Measurements from ENCODE around the gene PGM2L1. TPM values are rescaled to one million over a fixed set of nuclear protein-coding genes. Genes with fewer than 3 reads are reported as not detected.
A peak's percentile ranks its signal among the peaks of the same experiment; 100 is the strongest.
"Not testable (repeated sequence)": the region's sequence is repeated elsewhere in the genome, so short reads cannot be mapped to it uniquely, and the experiment has no call there.

PGM2L1 gene
- total and polyA plus RNA-seq, 2 donors, result 7.0 to 8.0 TPM

DNA sequence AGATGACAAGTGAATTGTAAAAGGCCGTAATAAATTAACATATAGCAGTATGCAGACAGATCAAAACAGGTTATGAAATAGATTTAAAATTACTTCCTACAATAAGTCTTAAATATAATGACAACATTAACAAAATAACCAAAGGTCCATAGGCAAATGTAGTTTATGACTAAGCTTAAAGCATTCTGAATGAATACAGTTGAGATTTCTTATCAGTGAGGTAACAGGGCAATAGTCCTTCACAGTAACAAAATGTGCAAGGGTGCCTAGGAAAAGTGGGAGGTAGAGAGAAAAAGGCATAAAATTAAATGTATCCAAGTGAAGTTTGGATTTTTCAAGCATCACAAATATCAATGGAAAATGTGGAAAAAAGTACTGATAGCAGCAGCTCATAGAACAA is 65.9 kb downstream of the PGM2L1 start:
- WGBS, result 99% methylated on average over 1 of the region's 1 CpG
- H3K4me1 ChIP-seq (ENCODE audit: control insufficient read depth in 2 of 2, insufficient read depth in 2 of 2, low read length in 2 of 2), result no peaks in the 10 kb centered on the region
- no peak overlapping the region for H3K4me3 ChIP-seq (ENCODE audit: low read length in 2 of 2)
- no peak overlapping the region for H3K27ac ChIP-seq (ENCODE audit: low read depth in 1 of 2, low read length in 1 of 2)
- DNase-seq (ENCODE audit: low read depth in 6 of 9, low spot score in 9 of 9), result no peak
- peaks cover 13 to 15% of the 10 kb centered on the region in 2 donors for H3K36me3 ChIP-seq (ENCODE audit: control insufficient read depth in 2 of 2, insufficient read depth in 2 of 2, low read length in 1 of 2)
- H3K9me3 ChIP-seq (ENCODE audit: control insufficient read depth in 2 of 2, insufficient read depth in 1 of 2, low read length in 1 of 2), result no peaks in the 10 kb centered on the region
- no peaks in the 10 kb centered on the region for H3K27me3 ChIP-seq (ENCODE audit: control insufficient read depth in 2 of 2, insufficient read depth in 1 of 2, low read length in 1 of 2)

DNA sequence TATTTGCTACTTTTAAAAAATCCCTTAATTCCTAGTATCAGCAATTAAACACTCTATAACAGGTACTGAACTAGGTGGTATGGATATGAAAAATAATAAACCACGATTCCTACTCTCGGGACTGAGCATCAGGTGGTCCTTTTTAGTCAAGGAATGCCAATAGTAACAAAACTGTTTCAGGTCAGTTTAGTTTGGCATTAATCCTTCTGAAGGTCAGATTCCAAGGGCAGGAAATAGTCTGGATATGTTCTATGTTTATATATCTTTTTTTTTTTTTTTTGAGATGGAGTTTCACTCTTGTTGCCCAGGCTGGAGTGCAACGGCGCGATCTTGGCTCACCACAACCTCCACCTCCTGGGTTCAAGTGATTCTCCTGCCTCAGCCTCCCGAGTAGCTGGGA is 67.2 kb downstream of the PGM2L1 start:
- H3K4me1 ChIP-seq (ENCODE audit: control insufficient read depth in 2 of 2, insufficient read depth in 2 of 2, low read length in 2 of 2); H3K27ac ChIP-seq (ENCODE audit: low read depth in 1 of 2, low read length in 1 of 2); DNase-seq (ENCODE audit: low read depth in 6 of 9, low spot score in 9 of 9); H3K27me3 ChIP-seq (ENCODE audit: control insufficient read depth in 2 of 2, insufficient read depth in 1 of 2, low read length in 1 of 2); H3K4me3 ChIP-seq (ENCODE audit: low read length in 2 of 2); H3K9me3 ChIP-seq (ENCODE audit: control insufficient read depth in 2 of 2, insufficient read depth in 1 of 2, low read length in 1 of 2): not testable (repeated sequence)
- peaks cover 3 to 15% of the 10 kb centered on the region in 2 donors for H3K36me3 ChIP-seq (ENCODE audit: control insufficient read depth in 2 of 2, insufficient read depth in 2 of 2, low read length in 1 of 2)
- WGBS, result 90% methylated on average over 6 of the region's 6 CpGs

DNA sequence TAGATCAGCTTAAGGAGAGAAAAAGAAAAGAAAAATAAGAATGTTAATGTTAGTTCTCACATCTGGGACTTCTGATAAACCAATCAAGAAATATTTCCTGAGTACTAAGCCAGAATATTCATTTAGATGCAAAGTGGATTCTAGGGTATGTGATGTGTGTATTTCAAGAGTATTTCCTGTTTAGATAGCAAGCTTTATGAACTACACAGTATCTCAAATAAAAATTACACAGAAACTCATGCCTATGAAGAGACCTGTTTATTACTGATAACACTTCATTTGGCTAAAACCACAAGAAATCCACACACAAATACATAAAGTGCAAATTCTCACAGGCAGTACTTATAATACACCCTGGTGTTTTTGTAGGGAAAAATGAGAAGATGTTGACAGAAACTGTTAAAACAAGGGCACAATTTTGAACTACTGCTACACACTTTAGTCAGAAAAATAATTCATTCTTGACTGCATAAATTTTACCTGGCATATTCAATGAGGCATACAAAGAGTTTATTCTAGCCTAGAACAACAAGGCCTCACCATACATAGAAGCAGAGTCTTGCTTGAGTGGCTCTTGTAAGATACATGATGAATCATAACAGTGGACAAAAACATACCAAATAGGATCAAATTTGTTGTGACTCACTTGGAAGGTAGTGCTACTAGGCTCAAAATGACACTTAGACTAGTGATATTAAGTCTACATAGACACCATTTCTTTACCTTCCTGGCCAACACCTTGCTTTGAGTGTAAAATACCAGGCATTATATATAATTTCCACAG is 68.0 kb downstream of the PGM2L1 start:
- Histone ChIP-seq H3K36me3 (ENCODE audit: control insufficient read depth in 2 of 2, insufficient read depth in 2 of 2, low read length in 1 of 2) (peaks cover 0 to 15% of the 10 kb centered on the region in 2 donors), H3K4me3 (ENCODE audit: low read length in 2 of 2) (no peak overlapping the region), H3K27ac (ENCODE audit: low read depth in 1 of 2, low read length in 1 of 2) (no peak overlapping the region), H3K4me1 (ENCODE audit: control insufficient read depth in 2 of 2, insufficient read depth in 2 of 2, low read length in 2 of 2) (no peaks in the 10 kb centered on the region), H3K27me3 (ENCODE audit: control insufficient read depth in 2 of 2, insufficient read depth in 1 of 2, low read length in 1 of 2) (no peaks in the 10 kb centered on the region), H3K9me3 (ENCODE audit: control insufficient read depth in 2 of 2, insufficient read depth in 1 of 2, low read length in 1 of 2) (no peaks in the 10 kb centered on the region)
- DNase-seq (ENCODE audit: low read depth in 6 of 9, low spot score in 9 of 9), result no peak

DNA sequence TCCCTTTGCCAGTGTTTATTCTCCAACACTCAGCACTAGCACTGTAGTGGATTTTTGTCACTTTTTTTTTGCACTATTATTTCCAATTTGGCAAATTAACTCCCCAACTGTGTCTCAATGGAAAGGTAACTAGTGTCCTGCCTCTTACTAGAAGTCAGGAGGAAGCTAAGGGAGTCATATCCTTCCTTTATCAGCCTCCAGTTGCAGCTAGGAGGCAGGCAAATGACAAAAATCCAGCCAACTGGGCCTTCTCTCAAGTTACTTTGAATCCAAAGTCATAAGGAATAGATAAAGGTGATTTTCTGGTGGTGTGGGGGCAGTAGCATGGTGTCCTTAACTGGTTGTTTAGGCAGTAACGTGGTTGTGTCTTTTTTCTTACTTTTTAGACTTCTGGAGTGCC is 71.2 kb downstream of the PGM2L1 start:
- Histone ChIP-seq H3K27me3 (ENCODE audit: control insufficient read depth in 2 of 2, insufficient read depth in 1 of 2, low read length in 1 of 2) (no peaks in the 10 kb centered on the region), H3K4me3 (ENCODE audit: low read length in 2 of 2) (no peak overlapping the region), H3K36me3 (ENCODE audit: control insufficient read depth in 2 of 2, insufficient read depth in 2 of 2, low read length in 1 of 2) (peaks cover 0 to 15% of the 10 kb centered on the region in 2 donors), H3K9me3 (ENCODE audit: control insufficient read depth in 2 of 2, insufficient read depth in 1 of 2, low read length in 1 of 2) (no peaks in the 10 kb centered on the region), H3K4me1 (ENCODE audit: control insufficient read depth in 2 of 2, insufficient read depth in 2 of 2, low read length in 2 of 2) (no peaks in the 10 kb centered on the region), H3K27ac (ENCODE audit: low read depth in 1 of 2, low read length in 1 of 2) (no peak overlapping the region)
- 97% methylated on average over 1 of the region's 1 CpG for WGBS
- DNase-seq (ENCODE audit: low read depth in 6 of 9, low spot score in 9 of 9), result no peak

DNA sequence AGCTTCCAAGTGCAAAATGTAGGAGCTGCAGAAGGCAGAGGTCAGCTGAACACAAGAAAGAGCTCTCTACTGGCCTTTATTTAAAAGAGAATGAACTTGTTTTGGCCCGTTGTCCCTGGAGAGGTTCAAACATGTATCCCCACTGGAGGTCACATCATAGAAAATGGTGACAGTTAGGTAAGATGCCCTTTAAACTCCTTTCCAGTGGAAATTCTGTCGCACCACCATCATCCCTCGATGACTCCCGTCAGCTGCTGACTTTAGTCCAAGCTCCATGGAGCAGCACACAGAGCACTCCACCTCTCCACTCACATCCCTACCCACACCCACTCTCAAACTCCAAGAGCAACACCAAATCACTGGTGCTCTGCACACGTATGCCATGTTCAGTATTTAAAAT is 71.6 kb downstream of the PGM2L1 start:
- peaks cover 0 to 12% of the 10 kb centered on the region in 2 donors for H3K36me3 ChIP-seq (ENCODE audit: control insufficient read depth in 2 of 2, insufficient read depth in 2 of 2, low read length in 1 of 2)
- H3K27ac ChIP-seq (ENCODE audit: low read depth in 1 of 2, low read length in 1 of 2), result no peak overlapping the region
- H3K27me3 ChIP-seq (ENCODE audit: control insufficient read depth in 2 of 2, insufficient read depth in 1 of 2, low read length in 1 of 2), result no peaks in the 10 kb centered on the region
- DNase-seq (ENCODE audit: low read depth in 6 of 9, low spot score in 9 of 9), result no peak
- 97% methylated on average over 5 of the region's 5 CpGs for WGBS
- H3K4me1 ChIP-seq (ENCODE audit: control insufficient read depth in 2 of 2, insufficient read depth in 2 of 2, low read length in 2 of 2), result no peaks in the 10 kb centered on the region
- H3K4me3 ChIP-seq (ENCODE audit: low read length in 2 of 2), result no peak overlapping the region
- no peaks in the 10 kb centered on the region for H3K9me3 ChIP-seq (ENCODE audit: control insufficient read depth in 2 of 2, insufficient read depth in 1 of 2, low read length in 1 of 2)

DNA sequence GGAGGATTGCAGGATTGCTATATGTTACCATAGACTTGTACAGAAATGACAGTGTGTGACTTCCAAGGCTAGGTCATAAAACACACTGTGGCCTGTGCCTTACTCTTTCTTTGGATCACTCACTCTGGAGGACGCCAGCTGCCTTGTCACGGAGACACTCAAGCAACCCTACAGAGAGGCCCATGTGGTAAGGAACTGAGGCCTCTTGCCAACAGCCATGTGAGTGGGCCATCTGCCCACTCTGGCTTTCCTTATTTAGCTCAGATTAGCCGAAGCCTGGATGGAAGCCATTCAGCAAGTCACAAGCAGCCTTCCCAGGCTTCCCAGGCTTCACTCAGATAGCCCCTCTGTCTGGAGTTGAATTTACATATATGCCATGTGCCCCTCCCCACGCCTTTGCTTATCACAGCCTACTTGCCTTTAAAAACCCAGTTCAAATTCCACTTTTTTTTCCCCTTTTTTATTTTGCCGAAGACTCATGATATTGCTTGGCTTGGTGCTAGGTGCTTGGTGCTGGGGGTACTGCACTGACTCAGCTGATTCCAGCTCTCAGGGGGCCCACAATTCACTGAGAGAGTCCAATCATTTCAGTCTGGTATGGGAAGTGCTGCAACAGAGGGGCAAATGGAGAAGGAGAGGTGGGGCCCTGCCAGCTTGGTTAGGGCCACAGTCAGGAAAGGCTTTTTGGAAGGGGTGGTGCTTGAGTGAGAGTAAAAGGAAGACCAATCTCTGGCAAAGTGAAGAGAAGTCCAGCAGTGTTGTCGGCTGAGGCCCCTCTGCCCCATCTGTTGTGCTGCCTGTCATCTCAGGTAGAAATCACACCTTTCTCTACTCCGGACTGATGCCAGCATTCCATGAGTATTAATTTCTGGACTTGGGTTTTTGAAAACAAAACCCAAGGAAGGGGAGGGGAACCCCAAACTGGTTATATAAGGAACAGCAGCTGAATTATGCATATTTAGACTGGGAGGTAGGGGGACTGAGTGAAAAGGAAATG is 72.3 kb downstream of the PGM2L1 start:
- no peak for DNase-seq (ENCODE audit: low read depth in 6 of 9, low spot score in 9 of 9)
- 90% methylated on average over 7 of the region's 7 CpGs for WGBS

DNA sequence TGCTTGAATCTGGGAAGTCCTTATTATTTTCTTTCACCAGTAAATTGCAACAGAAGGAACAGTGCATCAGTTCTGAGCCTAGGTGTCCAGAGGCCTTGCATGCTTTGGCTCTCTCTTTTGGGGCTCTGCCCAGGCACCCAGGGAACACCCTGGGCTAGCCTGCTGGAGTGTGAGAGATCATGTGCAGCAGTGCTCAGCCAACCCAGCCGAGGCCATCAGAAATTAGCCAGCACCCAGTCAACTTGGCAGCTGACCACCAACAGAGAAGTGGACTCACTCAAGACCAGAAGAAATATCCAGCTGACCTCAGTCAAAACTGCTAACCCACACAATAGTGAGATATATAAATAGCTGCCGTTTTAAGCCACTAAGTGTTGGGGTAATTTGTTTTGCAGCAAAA is 75.6 kb downstream of the PGM2L1 start:
- Histone ChIP-seq H3K4me3 (ENCODE audit: low read length in 2 of 2) (no peak overlapping the region), H3K9me3 (ENCODE audit: control insufficient read depth in 2 of 2, insufficient read depth in 1 of 2, low read length in 1 of 2) (peaks cover 0 to under 1% of the 10 kb centered on the region in 2 donors), H3K36me3 (ENCODE audit: control insufficient read depth in 2 of 2, insufficient read depth in 2 of 2, low read length in 1 of 2) (no peaks in the 10 kb centered on the region), H3K4me1 (ENCODE audit: control insufficient read depth in 2 of 2, insufficient read depth in 2 of 2, low read length in 2 of 2) (no peaks in the 10 kb centered on the region), H3K27ac (ENCODE audit: low read depth in 1 of 2, low read length in 1 of 2) (no peak overlapping the region), H3K27me3 (ENCODE audit: control insufficient read depth in 2 of 2, insufficient read depth in 1 of 2, low read length in 1 of 2) (no peaks in the 10 kb centered on the region)
- no peak for DNase-seq (ENCODE audit: low read depth in 6 of 9, low spot score in 9 of 9)
- WGBS, result over 99% methylated on average over 2 of the region's 2 CpGs

More for the DNA sequence above, 72.3 kb downstream of the PGM2L1 start:
- Histone ChIP-seq H3K27ac (ENCODE audit: low read depth in 1 of 2, low read length in 1 of 2) (no peak overlapping the region), H3K27me3 (ENCODE audit: control insufficient read depth in 2 of 2, insufficient read depth in 1 of 2, low read length in 1 of 2) (no peaks in the 10 kb centered on the region), H3K4me1 (ENCODE audit: control insufficient read depth in 2 of 2, insufficient read depth in 2 of 2, low read length in 2 of 2) (no peaks in the 10 kb centered on the region), H3K4me3 (ENCODE audit: low read length in 2 of 2) (no peak overlapping the region), H3K9me3 (ENCODE audit: control insufficient read depth in 2 of 2, insufficient read depth in 1 of 2, low read length in 1 of 2) (no peaks in the 10 kb centered on the region), H3K36me3 (ENCODE audit: control insufficient read depth in 2 of 2, insufficient read depth in 2 of 2, low read length in 1 of 2) (peaks cover 0 to 8% of the 10 kb centered on the region in 2 donors)

DNA sequence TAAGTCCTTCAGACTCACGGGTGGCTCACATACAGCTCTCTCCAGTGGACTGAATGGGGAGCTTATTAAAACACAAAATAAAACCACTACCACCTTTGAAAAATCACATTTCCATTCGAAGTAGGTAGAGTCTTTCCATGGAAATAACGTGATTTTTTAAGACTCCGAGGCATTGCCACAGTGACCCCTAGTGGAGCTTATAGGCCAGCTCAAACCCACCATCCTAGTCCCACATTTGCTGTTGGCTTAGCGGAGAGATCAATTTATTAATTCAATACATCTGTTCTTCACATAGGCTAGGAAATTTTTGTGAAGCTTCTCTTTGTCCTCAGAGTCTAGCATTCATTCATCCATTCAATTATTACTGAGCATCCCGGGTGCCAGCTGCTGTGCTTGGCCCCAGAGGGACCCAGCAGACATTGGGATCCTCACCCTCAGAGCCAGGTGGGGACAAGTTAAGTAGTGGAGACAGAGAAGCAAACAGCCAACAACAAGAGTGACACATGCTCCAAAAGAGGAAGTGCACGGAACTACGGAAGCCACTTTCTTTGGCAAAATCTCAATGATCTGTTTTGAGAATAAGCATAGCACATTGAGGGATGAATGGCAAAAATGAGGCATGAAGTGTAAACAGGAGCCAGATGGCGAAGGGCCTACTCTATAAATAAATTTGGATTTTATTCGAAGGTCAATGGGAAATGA is 76.6 kb downstream of the PGM2L1 start:
- H3K4me1 ChIP-seq (ENCODE audit: control insufficient read depth in 2 of 2, insufficient read depth in 2 of 2, low read length in 2 of 2), result no peaks in the 10 kb centered on the region
- WGBS, result 47% methylated on average over 10 of the region's 10 CpGs

More for the DNA sequence above, 76.6 kb downstream of the PGM2L1 start:
- Histone ChIP-seq H3K36me3 (ENCODE audit: control insufficient read depth in 2 of 2, insufficient read depth in 2 of 2, low read length in 1 of 2) (no peaks in the 10 kb centered on the region), H3K27ac (ENCODE audit: low read depth in 1 of 2, low read length in 1 of 2) (no peak overlapping the region), H3K27me3 (ENCODE audit: control insufficient read depth in 2 of 2, insufficient read depth in 1 of 2, low read length in 1 of 2) (no peaks in the 10 kb centered on the region), H3K4me3 (ENCODE audit: low read length in 2 of 2) (no peak overlapping the region), H3K9me3 (ENCODE audit: control insufficient read depth in 2 of 2, insufficient read depth in 1 of 2, low read length in 1 of 2) (peaks cover 0 to 5% of the 10 kb centered on the region in 2 donors)
- DNase-seq (ENCODE audit: low read depth in 6 of 9, low spot score in 9 of 9), result peak in 6 of 9 donors; percentile 8 to 54 (median 34)
